NCI-H446 (cell line): ENCODE data around the gene APOB.

ENCODE experiments used
- DNase-seq, 2 experiments: peaks; one replicate each; lab custom pipeline; 2025; lab: John Stamatoyannopoulos, UW

Gene APOB

GRCh38 chr2:21017748-21018276 is 26.1 kb downstream of the APOB start:
- DNase-seq: no peak

GRCh38 chr2:21015281-21015645 is 28.6 kb downstream of the APOB start:
- DNase-seq: no peak

GRCh38 chr2:21014364-21015280 is 29.3 kb downstream of the APOB start:
- DNase-seq: no peak

- no peak for DNase-seq
Measured at GRCh38 chr2:21013043-21013816, 30.6 kb downstream of the APOB start.

GRCh38 chr2:21012557-21012937 is 31.3 kb downstream of the APOB start:
- no peak for DNase-seq

- no peak for DNase-seq
Measured at GRCh38 chr2:21011876-21012556, 31.9 kb downstream of the APOB start.

GRCh38 chr2:21011453-21011852 is 32.4 kb downstream of the APOB start:
- DNase-seq: no peak

GRCh38 chr2:21010813-21011439 is 32.9 kb downstream of the APOB start:
- no peak for DNase-seq

GRCh38 chr2:21009662-21010225 is 34.1 kb downstream of the APOB start:
- no peak for DNase-seq

- no peak for DNase-seq
Measured at GRCh38 chr2:21008790-21009661, 34.8 kb downstream of the APOB start.

- DNase-seq: no peak
Measured at GRCh38 chr2:21008014-21008789, 35.7 kb downstream of the APOB start.

- no peak for DNase-seq
Measured at GRCh38 chr2:21007129-21008013, 36.5 kb downstream of the APOB start.

GRCh38 chr2:21006423-21007128 is 37.3 kb downstream of the APOB start:
- no peak for DNase-seq

GRCh38 chr2:21005700-21006422 is 38.0 kb downstream of the APOB start:
- no peak for DNase-seq

- no peak for DNase-seq
Measured at GRCh38 chr2:21005111-21005699, 38.7 kb downstream of the APOB start.

- no peak for DNase-seq
Measured at GRCh38 chr2:21004181-21004572, 39.7 kb downstream of the APOB start.

- DNase-seq: no peak
Measured at GRCh38 chr2:21003572-21004180, 40.2 kb downstream of the APOB start.
